Mesothelial cell of epicardium (in vitro differentiated cells): Measurements from ENCODE around the gene IL1F10. TPM values are rescaled to one million over a fixed set of nuclear protein-coding genes. Genes with fewer than 3 reads are reported as not detected.

Source experiments
- DNase-seq, 2 experiments: peaks; one replicate each; pipeline ENCODE4 v3.0.0; 2021; ENCODE audit warnings: low spot score in 2 of 2; ENCODE audit not compliant: unreplicated experiment in 2 of 2
- H3K27ac Mint-ChIP-seq: 2 replicates; pipeline ENCODE4 v1.8.0; 2021; ENCODE audit warnings: mixed read lengths
- H3K27me3 Mint-ChIP-seq: 2 replicates; pipeline ENCODE4 v1.8.0; 2021; ENCODE audit warnings: low read depth, mixed read lengths
- H3K36me3 Mint-ChIP-seq: 2 replicates; pipeline ENCODE4 v1.8.0; 2021; ENCODE audit warnings: mixed read lengths
- H3K4me1 Mint-ChIP-seq: 2 replicates; pipeline ENCODE4 v1.8.0; 2021; ENCODE audit warnings: mixed read lengths
- H3K4me3 Mint-ChIP-seq: 2 replicates; pipeline ENCODE4 v1.8.0; 2021; ENCODE audit warnings: mild to moderate bottlenecking, moderate library complexity, mixed read lengths
- H3K9me3 Mint-ChIP-seq: 2 replicates; pipeline ENCODE4 v1.8.0; 2021; ENCODE audit warnings: mixed read lengths
- total RNA-seq: library from RNA; stranded (reverse); gene quantifications from 3 replicates; pipeline ENCODE4 v1.2.1, GENCODE V29; 2021
- TF ChIP-seq, protein P1 (sequence below): fragments of 200-600 bp; sonication (generic); IDR thresholded peaks from one replicate; pipeline ENCODE4 v1.5.0; 2021; ENCODE audit warnings: antibody characterized with exemption; ENCODE audit not compliant: unreplicated experiment

IL1F10 gene
- total RNA-seq, 1 donor from 2014 or later = not detected

DNA sequence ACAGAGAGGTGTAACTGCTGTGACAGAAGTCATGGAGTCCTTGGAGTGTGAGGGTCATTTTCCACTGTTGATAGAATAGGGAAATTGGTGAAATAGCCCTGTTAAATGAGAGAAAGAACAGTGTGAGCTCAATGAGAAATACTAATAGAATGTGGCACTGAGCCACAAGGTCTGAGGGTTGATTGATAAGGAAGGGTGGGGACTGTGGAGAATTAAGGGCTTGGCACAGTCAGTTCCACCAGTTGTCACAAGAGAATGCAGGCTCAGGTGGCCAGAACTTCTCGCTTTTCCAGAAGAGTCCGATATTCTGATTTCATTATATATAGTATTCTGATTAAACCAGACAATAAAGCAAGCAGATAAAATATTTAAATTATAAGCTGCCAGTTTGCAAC, 50.5 kb downstream of the IL1F10 start:
- TF ChIP-seq, protein P1, sequence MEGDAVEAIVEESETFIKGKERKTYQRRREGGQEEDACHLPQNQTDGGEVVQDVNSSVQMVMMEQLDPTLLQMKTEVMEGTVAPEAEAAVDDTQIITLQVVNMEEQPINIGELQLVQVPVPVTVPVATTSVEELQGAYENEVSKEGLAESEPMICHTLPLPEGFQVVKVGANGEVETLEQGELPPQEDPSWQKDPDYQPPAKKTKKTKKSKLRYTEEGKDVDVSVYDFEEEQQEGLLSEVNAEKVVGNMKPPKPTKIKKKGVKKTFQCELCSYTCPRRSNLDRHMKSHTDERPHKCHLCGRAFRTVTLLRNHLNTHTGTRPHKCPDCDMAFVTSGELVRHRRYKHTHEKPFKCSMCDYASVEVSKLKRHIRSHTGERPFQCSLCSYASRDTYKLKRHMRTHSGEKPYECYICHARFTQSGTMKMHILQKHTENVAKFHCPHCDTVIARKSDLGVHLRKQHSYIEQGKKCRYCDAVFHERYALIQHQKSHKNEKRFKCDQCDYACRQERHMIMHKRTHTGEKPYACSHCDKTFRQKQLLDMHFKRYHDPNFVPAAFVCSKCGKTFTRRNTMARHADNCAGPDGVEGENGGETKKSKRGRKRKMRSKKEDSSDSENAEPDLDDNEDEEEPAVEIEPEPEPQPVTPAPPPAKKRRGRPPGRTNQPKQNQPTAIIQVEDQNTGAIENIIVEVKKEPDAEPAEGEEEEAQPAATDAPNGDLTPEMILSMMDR = no peak
- H3K4me1 Mint-ChIP-seq = peaks cover 6% of the 10 kb centered on the region
- peaks cover 37% of the 10 kb centered on the region for H3K27me3 Mint-ChIP-seq
- no peak for DNase-seq
- no peaks in the 10 kb centered on the region for H3K9me3 Mint-ChIP-seq
- H3K36me3 Mint-ChIP-seq = no peaks in the 10 kb centered on the region
- no peak overlapping the region for H3K27ac Mint-ChIP-seq
- H3K4me3 Mint-ChIP-seq = no peak overlapping the region

DNA sequence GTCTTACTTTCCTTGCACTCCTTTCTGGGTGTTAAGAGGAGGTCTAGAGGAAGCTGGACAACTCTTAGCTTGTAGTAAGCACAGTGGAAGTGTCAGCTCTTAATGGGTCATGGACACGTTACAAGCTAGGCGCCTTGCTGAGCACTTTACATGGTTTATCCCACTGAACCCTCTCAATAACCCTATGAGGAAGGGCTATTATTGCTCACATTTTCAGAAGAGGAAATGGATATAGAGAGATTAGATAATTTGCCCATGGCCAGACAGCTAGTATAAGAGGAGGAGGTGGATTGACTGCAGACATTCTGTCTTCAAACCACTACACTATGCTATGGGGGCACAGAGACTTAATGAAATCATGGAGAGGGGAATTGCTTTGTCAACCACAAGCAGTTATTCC, 51.3 kb downstream of the IL1F10 start:
- no peak for DNase-seq
- Mint-ChIP-seq H3K4me1 (peaks cover 6% of the 10 kb centered on the region), H3K9me3 (no peaks in the 10 kb centered on the region), H3K4me3 (no peak overlapping the region), H3K27ac (no peak overlapping the region), H3K36me3 (no peaks in the 10 kb centered on the region), H3K27me3 (peaks cover 45% of the 10 kb centered on the region)
- TF ChIP-seq, protein P1 = no peak

DNA sequence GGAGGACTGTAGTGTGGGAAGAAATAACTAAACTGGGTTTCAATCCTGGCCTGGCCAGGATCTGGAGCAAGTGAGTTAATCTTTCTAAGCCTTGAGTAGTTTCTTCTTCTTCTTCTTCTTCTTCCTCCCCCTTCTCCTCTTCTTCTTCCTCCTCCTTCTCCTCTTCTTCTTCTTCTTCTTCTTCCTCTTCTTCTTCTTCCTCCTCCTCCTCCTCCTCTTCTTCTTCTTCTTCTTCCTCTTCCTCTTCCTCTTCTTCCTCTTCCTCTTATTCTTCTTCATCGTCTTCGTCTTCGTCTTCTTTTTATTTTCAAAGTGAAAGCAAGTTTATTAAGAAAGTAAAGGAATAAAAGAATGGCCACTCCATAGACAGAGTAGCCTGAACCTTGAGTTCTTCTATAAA, 53.1 kb downstream of the IL1F10 start:
- peaks cover 6% of the 10 kb centered on the region for H3K4me1 Mint-ChIP-seq
- H3K4me3 Mint-ChIP-seq = no peak overlapping the region
- no peaks in the 10 kb centered on the region for H3K36me3 Mint-ChIP-seq
- TF ChIP-seq, protein P1 = no peak
- H3K9me3 Mint-ChIP-seq = no peaks in the 10 kb centered on the region
- H3K27me3 Mint-ChIP-seq = peaks cover 59% of the 10 kb centered on the region
- no peak overlapping the region for H3K27ac Mint-ChIP-seq
- no peak for DNase-seq

DNA sequence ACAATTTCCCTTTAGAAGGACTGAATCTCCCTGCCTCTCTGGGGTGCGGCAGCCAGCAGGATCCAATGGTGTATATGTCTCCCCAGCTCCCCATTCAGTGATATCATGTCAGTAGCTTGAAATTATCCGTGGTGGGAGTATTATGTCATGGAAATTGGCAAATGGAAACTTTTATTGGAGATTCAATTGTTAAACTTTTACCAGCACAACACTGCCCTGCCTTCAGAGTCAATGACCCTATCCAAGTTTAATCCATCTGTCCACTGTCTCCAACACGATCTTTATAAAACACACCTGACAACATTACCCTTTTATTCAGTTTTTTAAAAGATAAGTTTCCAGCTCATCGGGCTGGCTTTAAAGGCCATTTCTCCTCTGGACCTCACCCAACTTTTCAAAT, 54.6 kb downstream of the IL1F10 start:
- H3K36me3 Mint-ChIP-seq = no peaks in the 10 kb centered on the region
- H3K9me3 Mint-ChIP-seq = no peaks in the 10 kb centered on the region
- peaks cover 6% of the 10 kb centered on the region for H3K4me1 Mint-ChIP-seq
- TF ChIP-seq, protein P1 = no peak
- DNase-seq = no peak
- H3K27me3 Mint-ChIP-seq = peaks cover 70% of the 10 kb centered on the region
- H3K4me3 Mint-ChIP-seq = no peak overlapping the region
- no peak overlapping the region for H3K27ac Mint-ChIP-seq

DNA sequence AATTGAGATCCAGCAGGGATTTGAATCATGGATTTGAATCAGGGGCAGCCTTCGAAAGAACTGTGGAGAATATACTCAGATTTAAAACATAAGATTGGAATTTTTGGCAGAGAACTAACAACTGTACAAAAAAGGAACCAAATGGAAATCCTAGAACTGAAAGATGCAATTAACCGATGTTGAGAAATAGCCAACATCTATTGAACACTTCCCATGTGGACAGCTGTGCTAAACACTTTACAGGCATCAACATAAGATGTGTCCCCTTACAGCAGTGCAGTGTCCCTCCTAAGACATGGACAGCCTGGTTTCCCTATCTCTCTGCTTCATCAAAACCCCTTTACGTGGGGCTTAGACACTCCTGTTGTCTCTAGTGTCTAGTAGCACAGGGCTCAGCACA, 56.0 kb downstream of the IL1F10 start:
- H3K27me3 Mint-ChIP-seq = peaks cover 72% of the 10 kb centered on the region
- no peak for DNase-seq
- no peaks in the 10 kb centered on the region for H3K9me3 Mint-ChIP-seq
- TF ChIP-seq, protein P1 = no peak
- H3K27ac Mint-ChIP-seq = no peak overlapping the region
- peaks cover 6% of the 10 kb centered on the region for H3K4me1 Mint-ChIP-seq
- H3K36me3 Mint-ChIP-seq = no peaks in the 10 kb centered on the region
- H3K4me3 Mint-ChIP-seq = no peak overlapping the region
